ENCODE results near the gene TXNDC2. TPM values are rescaled to one million over a fixed set of nuclear protein-coding genes. Genes with fewer than 3 reads are reported as not detected.
"Not testable (repeated sequence)": the region's sequence is repeated elsewhere in the genome, so short reads cannot be mapped to it uniquely, and the experiment has no call there.

Gene TXNDC2
- total RNA-seq, 1 donor from 2014 or later: not detected

DNA sequence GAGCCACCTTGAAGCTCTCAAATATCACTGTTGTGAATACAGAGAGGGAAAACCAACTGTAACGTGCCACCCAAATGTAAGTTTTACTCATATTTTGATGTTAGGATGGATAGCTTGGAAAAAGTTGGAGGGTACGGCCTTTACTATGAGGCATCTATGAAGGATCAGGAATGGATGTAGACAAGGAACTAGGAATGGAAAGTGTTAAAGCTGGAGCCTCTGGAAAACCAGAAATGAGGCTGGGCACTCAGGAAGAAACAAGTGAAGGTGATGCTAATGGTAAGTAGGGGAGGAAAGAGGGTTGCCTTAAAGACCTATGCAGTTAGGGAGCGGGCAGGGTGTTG, 204 bp downstream of the TXNDC2 start:
- no peak for ATAC-seq

DNA sequence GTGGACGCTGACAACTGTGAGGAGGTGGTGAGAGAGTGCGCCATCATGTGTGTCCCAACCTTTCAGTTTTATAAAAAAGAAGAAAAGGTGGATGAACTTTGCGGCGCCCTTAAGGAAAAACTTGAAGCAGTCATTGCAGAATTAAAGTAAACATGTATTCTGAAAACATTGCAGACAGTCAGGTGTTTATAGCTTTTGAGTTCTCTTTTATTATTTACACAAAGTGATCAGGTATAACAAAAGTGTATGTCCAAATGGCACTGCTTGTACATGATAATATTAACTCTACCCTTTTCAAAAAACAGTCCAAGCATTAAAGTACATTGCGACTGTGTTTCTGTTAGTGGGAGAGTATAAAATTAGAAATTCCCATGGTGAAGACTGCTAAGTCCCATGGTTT, 2.2 kb downstream of the TXNDC2 start:
- no peak for ATAC-seq

DNA sequence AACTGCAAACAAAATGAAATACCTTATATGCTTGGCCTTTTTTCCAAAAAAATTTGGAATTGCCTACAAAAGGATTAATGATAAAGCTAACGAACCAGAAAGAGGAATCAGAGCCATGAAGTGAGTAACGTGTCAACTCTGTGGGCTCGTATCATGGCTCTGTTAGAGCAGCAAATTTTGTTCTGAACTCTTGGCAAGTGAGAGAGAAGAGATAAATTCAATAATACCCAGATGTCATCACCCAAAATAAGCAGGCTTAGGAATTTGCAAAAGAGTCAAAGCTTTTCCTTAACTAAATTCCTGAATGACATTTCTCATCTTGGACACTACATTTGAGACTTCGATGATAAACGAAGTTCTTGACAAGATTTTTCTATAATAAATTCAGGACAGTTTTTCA, 4.4 kb downstream of the TXNDC2 start:
- no peak for ATAC-seq

GRCh38 chr18:9890957-9891356, 5.2 kb downstream of the TXNDC2 start:
- ATAC-seq: no peak

- peak; percentile 46 for ATAC-seq
These were observed 5.7 kb downstream of the TXNDC2 start for GRCh38 chr18:9891515-9891914.

- ATAC-seq: peak; percentile 51
These were observed 8.8 kb downstream of the TXNDC2 start for GRCh38 chr18:9894454-9895068.

GRCh38 chr18:9897129-9897528, 11.4 kb downstream of the TXNDC2 start:
- ATAC-seq: no peak

- ATAC-seq: not testable (repeated sequence)
These were observed 12.1 kb downstream of the TXNDC2 start for GRCh38 chr18:9897787-9898291.

DNA sequence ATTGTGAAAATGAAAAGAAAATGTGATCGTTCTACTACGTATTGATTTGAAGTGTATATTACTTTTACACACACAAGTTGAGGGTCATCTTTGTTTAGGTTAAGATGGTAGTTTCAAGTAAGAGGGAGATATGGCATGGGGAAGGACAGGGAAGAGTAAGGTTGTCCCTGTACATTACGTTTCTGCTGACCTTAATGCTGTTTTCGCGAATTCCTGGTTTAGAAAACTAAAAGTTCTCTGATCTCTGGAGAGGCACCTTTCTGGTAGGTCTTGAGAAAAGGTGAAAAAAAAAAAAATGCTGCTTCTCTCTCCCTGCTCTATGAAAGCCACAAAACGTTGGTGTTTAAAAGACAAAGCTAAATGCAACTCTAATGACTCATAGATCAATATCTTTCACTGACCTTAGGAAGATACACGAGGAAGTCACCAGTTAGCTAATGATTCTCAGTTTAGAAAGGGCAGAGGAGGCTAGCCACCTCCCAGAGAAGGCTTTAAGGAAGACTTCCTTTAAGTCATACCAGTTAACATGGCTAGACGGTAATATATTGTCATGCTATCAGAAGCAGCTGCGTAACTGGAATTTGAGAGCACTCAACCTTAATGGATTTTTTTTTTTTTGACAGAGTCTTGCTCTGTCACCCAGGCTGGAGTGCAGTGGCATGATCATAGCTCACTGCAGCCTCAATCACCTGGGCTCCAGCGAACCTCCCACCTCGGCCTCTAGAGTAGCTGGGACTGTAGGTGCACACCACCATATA, 13.2 kb downstream of the TXNDC2 start:
- ATAC-seq: peak; percentile 73

DNA sequence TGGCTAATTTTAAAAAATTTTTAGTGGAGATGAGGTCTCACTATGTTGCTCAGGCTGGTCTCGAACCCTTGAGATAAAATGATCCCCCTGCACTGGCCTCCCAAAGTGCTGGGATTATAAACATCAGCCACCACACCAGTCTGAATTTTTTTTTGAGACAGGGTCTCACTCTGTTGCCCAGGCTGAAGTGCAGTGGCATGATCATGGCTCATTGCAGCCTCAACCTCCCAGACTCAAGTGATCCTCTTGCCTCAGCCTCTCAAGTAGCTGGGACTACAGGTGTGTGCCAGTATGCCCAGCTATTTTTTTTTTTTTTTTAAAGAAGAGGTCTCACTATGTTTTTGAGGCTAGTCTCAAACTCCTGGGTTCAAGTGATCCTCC, 13.8 kb downstream of the TXNDC2 start:
- ATAC-seq: not testable (repeated sequence)

- ATAC-seq: no peak
These were observed 14.9 kb downstream of the TXNDC2 start for GRCh38 chr18:9900699-9901098.

DNA sequence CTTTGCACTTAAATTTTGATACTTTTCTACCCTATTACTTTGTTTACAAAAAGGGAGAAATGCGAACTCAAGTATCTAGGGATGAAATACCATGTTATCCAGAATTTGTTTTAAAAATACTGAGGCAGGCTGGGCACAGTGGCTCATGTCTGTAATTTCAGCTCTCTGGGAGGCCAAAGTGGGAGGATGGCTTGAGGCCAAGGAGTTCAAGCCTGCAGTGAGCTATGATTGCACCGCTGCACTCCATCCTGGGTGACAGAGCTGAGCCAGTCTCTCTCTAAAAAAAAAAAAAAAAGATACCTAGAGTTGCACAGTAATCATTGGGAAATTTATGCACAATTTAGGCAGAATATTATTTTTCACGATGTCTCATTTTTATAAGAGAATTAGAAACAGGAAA, 15.6 kb downstream of the TXNDC2 start:
- ATAC-seq: no peak

- ATAC-seq: peak; percentile 52
These were observed 16.5 kb downstream of the TXNDC2 start for GRCh38 chr18:9902264-9902663.

DNA sequence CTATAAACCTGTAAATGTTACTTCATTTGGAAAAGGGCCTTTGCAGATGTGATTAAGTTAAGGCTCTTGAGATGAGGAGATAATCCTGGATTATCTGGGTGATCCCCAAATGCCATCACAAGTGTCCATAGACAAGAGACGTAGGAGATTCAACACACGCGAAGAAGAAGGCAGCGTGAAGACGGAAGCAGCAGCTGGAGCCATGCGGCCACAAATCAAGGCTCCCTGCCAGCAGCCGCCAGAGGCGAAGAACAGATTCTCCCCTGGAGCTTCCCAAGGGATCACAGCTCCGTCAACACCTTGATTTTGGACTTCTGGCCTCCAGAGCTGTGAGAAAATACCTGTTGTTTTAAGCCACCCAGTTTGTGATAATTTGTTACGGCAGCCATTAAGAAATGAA, 17.1 kb downstream of the TXNDC2 start:
- ATAC-seq: no peak

DNA sequence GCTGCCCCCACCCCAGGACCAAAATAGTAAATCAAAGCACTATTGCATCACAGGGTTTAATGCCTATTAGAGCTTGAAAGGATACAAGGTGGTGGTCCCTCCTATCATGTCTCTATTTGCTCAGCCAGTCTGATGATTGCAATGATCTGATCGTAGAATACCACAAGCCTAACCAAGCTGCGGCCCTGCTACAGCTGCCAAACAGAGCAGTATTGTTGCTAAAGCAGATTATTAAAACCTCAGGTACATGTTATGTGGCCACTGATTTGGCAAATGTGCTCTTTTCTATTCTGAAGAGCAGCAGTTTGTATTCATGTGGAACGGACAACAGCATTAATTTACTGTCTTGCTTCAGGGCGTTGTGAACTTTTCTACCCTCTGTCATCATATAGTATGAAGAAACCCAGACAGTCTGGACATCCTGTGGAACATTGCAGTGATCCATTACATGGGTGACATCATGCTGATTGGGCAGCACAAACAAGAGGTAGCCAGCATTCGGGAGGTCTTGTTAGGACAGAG, 19.7 kb downstream of the TXNDC2 start:
- peak; percentile 50 for ATAC-seq

DNA sequence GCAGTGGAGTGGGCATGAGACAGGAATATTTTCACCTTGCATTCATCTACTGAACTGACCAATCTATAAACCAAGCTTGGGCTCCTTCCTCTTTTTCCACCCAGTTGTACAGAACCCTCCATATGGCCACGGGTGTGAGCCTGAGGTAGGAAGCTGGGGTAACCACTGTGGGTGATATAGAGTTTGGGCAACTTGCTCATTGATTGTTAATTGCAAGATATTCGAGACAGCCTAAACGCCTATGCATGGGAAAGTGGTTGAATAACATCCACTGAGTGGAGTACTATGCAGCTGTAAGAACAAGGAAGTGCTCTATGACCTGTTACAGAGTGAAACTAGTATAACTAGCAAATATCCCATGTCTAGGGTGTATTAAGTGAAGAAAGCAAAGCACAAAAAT, 20.7 kb downstream of the TXNDC2 start:
- ATAC-seq: peak; percentile 43

DNA sequence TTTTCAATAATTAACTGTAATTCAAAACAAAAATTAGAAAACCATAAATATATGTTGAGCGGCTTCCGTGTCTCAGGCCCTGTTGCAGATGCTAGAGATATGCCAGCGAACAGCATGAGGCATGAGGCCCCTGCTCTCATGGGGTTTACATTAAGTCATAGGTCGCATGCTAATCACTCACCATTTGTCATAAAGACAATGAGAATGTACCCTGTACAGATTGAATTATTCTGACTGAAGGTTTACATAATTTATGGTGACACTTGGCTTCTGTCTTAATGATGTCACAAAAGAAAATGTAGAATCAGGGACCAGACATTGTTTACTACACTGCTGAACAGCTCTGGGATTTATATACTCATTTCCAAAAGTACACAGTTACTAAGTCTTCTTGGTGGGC, 22.1 kb downstream of the TXNDC2 start:
- ATAC-seq: no peak

DNA sequence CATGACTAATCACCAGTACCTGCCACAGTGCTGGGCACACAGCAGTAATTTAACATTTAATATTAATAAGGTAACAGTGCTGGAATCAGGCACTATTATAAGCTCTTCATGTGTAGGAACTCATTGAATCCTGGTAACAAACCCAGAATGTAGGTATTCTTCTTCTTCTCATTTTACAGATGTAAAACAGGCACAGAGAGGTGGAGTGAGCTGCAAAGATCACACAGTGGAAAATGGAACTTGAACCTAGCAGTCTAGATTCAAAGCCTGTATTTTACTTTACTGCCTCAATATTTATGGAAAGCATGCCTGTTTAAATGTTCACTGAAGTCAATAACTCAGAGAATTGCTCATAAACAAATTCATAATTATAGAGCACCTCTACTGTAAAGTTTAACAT, 24.3 kb downstream of the TXNDC2 start:
- ATAC-seq: no peak

DNA sequence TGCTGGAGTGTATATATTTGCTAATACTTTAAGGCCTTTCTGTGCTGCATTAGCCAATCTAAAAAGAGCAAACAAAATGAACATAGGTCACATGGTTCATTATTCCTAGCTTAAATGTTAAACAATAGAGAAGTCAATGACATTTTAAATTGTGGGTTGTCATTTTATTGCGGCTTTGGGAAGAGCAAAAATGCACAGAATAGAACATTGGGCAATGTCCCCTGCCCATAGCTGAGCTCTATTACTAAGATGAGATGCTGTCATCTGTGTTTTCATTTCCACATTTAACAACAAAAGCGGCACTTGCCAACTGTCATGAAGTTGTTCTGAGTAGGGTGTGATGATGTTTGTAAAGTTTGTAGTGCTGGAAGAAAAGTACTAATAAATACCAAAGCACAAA, 24.9 kb downstream of the TXNDC2 start:
- no peak for ATAC-seq

DNA sequence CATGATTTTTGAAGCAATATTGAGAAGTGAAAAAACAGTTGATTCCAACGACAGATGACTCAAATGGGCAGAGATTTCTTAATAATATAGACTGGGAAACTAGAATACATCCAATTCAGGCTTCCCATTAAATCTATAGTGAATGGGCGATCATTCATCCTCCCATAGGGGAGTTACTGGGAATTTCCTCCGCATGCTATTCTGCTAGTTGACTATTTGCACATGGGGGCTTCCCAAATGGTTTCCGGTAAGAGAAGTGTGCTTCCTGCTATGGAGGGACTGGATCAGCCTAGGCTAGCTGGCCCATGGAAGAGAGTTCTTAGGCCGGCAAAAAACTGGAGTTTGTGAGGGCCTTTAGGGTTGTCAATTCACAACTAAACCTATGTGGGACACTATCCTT, 25.5 kb downstream of the TXNDC2 start:
- ATAC-seq: no peak

DNA sequence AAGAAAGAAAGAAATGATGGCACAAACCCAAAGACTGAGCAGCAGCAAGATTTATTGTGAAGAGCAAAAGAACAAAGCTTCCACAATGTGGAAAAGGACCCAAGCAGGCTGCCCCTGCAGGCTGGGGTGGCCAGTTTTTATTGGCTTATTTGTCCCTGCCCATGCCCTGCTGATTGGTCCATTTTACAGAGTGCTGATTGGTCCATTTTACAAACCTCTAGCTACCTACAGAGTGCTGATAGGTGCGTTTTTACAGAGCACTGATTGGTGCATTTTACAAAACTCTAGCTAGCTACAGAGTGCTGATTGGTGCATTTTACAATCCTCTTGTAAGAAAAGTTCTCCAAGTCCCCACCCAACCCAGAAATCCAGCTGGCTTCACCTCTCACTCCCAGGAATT, 26.5 kb downstream of the TXNDC2 start:
- not testable (repeated sequence) for ATAC-seq

DNA sequence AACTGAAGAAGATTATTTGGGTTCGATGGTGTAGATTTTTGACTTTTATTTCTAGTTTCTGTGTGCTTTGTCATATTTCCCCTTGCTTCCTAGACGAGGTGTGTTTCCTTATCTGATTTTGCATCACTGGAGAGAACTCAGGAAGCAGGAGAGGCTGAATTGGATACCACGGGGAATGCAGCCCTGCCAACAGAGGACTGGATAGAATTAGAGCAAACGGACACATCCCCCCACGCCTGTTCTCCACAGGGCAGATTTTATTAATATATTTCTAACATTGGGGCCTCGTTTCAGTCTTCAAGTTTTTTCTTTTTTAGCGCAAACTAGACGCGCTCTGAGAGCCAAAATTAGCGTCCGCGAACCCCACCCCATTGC, 27.4 kb downstream of the TXNDC2 start:
- ATAC-seq: no peak

- peak; percentile 95 for ATAC-seq
These were observed 28.0 kb downstream of the TXNDC2 start, which contains the start of gene VAPA for GRCh38 chr18:9913526-9914333. VAPA (plus strand) TSS chr18:9914016; CDS start chr18:9914257, 241 bp downstream.

- no peak for ATAC-seq
These were observed 28.5 kb downstream of the TXNDC2 start for GRCh38 chr18:9914334-9914583.
